Measurements from ENCODE around the gene IGFBP1. TPM values are rescaled to one million over a fixed set of nuclear protein-coding genes. Genes with fewer than 3 reads are reported as not detected.

The IGFBP1 gene
- total RNA-seq, result under 0.01 and 0.59 TPM in 2 replicates

DNA sequence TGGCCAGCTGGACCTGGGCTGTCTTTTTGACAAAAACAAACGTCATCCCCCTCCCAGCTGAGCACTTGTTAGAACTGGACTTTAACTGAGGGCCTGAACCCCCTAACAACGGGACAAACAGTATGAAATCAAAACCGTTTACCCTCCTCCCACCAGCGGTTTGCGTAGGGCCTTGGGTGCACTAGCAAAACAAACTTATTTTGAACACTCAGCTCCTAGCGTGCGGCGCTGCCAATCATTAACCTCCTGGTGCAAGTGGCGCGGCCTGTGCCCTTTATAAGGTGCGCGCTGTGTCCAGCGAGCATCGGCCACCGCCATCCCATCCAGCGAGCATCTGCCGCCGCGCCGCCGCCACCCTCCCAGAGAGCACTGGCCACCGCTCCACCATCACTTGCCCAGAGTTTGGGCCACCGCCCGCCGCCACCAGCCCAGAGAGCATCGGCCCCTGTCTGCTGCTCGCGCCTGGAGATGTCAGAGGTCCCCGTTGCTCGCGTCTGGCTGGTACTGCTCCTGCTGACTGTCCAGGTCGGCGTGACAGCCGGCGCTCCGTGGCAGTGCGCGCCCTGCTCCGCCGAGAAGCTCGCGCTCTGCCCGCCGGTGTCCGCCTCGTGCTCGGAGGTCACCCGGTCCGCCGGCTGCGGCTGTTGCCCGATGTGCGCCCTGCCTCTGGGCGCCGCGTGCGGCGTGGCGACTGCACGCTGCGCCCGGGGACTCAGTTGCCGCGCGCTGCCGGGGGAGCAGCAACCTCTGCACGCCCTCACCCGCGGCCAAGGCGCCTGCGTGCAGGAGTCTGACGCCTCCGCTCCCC lies at the start of gene IGFBP1:
Gene IGFBP1 (plus strand): TSS at position 304 of the 808 bp plus-strand sequence. CDS start 165 bp downstream, at position 469.

DNA sequence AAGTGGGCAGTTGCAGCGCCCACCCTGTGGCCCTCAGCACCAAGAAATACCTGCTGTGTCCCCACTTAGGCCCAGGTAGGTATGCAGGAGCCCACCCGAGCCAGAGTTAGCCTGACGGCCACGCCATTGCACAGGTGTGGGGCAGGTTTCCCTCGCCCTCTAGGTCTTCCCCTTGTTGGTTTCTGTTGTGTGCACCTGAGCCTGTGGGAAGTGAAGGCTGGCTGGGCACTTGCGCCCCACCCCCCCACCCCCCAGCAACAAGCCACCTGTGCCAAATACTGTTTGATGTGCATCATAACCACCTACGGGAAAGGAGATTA lies 15.3 kb upstream of the IGFBP1 start, which contains the start of gene CCDC201:
Gene CCDC201 (minus strand): TSS at position 48 of the 320 bp plus-strand sequence. CDS start 75 bp downstream, outside the sequence.

DNA sequence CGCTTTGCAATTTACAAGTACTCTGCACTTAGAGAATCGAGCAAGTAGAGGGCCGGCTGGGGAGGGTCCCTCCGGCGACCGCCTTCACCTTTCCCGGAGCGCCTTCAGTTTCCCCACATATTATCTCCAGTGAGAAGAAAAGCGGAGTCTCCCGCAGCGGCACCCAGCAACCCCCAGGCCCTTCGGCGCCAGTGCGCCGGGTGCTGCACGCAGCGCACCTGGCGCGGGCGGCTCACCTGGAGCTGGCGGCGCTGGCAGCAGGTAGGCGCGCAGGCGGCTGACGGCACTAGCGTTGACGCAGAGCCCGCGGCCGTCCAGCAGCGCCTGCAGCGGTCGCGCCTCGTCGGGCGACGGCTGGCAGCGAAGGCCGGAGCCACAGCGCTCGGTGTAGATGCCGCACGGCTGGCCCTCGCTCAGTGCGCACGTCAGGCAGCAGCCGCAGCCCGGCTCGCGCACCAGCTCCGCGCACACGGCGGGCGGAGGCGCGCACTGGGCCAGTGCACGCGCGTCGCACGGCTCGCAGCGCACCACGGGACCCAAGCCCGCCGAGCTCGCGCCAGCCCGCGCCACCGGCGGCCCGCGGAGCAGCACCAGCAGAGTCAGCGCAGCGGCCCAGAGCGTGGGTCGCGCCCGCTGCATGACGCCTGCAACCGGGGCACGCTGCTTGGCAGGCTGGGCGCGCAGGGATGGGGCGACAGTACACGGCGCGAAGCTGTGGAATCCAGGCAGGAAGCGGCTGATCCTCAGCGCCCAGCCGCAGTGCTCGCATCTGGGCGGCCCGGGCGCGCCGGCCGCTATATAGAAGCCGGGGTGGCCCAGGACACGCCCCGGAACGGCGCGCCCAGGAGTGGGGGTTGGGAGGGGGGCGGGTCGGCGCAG lies 32.5 kb downstream of the IGFBP1 start, which contains the start of gene IGFBP3:
Gene IGFBP3 (minus strand): TSS at position 771 of the 879 bp plus-strand sequence. CDS start 132 bp downstream, at position 639.

Small RNAs within 50 kb of the gene (small RNA-seq; reads per million reads assigned to genes)
- gene RNU6-326P, result not detected

Other genes with a start within 250 kb of the IGFBP1 start
- not detected in 2 replicates for gene CCDC201, start 15.4 kb upstream of the IGFBP1 start, total RNA-seq
- gene IGFBP3, start 32.8 kb downstream of the IGFBP1 start, total RNA-seq, result 34.9 and 65.5 TPM in 2 replicates